NCI-H2171 treated with DMSO at 0.1 percent for 48 hours (cell line): ENCODE results near the gene COPS3.

Source experiments
- DNase-seq: peaks from one replicate; lab custom pipeline; 2025; lab: John Stamatoyannopoulos, UW

Gene COPS3

GRCh38 chr17:17241656-17242055, 39.4 kb downstream of the COPS3 start:
- DNase-seq, result no peak

GRCh38 chr17:17239832-17240231, 41.2 kb downstream of the COPS3 start:
- no peak for DNase-seq

- DNase-seq, result peak; percentile 92
Measured at GRCh38 chr17:17237026-17237799, 43.8 kb downstream of the COPS3 start, which contains the start of gene FLCN. Gene FLCN (minus strand): TSS chr17:17237168. CDS start chr17:17228137, 9,031 bp downstream.

GRCh38 chr17:17236295-17237025, 44.6 kb downstream of the COPS3 start:
- peak; percentile 20 for DNase-seq

GRCh38 chr17:17235212-17236174, 45.6 kb downstream of the COPS3 start:
- DNase-seq, result no peak

- no peak for DNase-seq
Measured at GRCh38 chr17:17232303-17232621, 48.8 kb downstream of the COPS3 start.

DNA sequence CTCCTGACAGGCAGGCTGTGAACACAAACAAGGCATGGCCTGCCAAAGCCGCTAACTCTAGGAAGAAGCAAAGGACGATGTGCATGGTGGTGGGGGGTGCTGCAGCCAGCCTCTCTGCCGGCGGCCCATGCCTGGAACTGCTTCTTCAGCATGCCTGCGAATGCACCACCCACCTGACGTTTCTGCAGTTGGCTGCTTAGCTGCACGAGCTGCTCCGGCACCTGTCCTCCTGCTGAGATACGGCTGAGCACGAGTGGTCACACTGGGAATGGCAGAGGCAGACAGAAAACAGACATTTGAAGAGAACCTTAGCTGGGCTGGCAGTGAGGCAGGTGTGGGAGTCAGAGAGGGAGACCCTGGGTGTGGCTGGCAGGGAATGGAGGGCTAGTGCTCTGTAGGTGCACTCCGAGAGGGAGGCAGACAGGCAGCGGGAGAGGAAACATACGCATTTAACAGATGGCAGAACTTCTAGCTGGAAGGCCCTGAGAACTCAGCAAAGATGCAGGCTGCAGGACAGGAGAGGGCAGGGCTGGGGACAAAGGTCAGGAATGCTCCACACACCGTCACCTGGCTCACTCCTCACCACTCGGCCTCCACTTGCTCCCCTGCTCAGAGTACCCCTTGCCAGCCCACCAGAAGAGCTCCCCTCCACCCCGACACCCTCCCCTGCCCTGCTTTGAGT, 49.3 kb downstream of the COPS3 start:
- peak; percentile 40 for DNase-seq

- DNase-seq, result no peak
Measured at GRCh38 chr17:17229416-17230384, 51.3 kb downstream of the COPS3 start.

DNA sequence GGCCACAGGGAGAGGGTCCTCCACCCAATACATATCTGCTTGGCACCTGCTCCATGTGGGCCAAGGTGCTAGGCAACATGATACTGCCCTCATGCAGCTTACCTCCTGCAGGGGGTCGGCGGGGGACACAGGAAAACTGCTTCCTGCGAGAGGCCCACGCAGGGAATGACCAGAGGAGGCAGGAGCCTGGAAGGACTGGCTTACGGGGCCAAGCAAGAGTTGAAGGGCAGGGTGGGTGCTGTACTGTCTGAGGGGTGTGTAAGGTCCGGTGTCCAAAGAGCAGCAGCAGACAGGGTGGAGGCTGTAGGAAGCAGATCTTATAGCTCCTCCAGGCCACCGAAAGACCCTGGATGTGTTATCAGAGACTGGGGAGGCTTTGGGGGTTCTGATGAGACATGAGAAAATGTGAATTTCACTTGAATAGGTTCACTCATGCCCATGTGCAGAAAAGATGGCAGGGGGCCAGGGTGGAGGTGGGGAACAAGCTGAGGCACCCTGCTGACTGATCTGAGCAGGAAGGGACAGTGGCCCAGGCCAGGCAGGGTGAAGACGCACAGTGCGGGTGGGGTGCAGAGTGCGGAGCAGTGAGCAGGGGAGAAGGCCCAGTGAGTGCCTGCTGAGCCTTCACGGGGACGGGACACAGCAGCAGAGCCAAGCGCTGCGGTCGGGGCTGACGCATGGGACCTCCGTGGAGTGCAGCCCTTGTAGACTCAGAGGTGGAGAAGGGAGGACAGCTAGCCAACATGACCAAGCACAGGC, 52.3 kb downstream of the COPS3 start:
- no peak for DNase-seq

DNA sequence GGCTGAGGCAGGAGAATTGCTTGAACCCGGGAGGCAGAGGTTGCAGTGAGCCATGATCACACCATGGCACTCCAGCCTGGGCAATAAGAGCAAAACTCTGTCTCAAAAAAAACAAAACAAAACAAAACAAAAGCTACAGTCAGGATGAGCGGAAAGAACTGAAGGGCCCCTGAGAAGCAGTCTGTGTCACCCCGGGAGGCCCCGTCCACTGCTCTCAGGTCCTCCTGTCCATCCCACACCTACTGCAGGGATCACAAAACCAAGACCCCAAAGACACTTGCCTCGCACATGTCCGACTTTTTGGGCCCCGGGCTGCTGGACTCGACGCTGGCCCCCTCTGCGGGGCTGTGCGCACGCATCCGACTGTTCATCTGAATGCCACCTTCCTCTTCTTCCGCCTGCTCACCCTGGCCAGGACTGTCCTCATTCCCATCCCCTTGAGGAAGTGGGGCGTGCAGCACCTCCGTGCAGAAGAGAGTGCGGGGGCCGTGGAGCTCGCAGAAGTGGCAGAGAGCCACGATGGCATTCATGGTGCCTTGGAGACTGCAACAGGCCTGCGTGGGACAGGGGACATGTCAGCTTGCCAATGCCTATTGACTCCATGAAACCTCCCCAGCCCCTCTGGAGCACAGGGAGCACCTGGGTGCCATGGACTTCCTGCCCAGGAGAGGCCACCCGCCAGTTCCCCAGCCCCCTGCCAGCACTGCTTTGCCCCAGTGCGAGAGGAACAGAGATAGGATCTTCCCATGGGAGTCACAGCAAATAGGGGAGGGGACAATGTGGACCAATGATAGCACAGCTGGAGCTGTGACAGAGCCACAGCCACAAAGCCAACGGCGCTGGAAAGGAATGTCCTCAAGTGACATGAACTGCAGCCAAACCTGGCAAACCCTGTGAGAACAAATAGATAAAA, 53.2 kb downstream of the COPS3 start:
- DNase-seq, result no peak

DNA sequence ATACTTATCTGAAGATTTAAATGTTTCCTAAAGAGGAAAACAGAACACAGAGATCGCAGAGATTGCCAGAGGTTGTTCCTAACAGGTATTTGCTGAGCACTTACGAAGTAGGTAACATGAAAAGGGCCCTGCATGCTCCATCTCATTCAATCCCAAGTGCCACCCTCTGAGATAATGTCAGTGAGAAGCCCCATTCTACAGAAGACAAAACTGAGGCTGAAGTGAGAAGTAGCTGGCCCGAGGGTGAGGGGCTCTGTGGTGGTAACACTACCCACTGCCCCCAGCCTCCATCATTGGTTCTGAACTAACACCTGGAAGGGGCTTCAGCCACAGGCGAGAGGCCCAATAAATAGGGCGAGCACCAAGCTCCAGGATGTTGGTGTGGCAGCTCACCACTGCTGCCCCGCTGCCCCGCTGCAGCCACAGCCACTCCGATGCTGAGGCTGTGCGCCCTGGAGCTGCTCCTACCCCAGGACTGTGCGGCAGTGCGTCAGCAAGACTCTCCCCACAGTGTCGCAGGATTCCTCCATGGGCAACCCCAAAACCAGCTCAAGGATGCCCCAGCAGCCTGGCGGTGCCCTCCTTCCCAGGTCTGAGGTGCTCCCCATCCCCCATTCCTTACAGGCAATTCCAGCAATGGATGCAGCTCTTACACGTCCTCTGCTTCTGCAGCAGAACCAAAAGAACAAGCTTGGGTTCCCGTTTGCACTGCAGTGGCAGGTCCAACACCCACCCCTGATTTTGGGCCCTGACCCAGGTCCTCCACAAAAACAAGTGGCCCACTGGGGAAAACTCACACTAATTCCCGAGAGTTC, 54.4 kb downstream of the COPS3 start:
- no peak for DNase-seq

- DNase-seq, result no peak
Measured at GRCh38 chr17:17225901-17226300, 55.1 kb downstream of the COPS3 start.

DNA sequence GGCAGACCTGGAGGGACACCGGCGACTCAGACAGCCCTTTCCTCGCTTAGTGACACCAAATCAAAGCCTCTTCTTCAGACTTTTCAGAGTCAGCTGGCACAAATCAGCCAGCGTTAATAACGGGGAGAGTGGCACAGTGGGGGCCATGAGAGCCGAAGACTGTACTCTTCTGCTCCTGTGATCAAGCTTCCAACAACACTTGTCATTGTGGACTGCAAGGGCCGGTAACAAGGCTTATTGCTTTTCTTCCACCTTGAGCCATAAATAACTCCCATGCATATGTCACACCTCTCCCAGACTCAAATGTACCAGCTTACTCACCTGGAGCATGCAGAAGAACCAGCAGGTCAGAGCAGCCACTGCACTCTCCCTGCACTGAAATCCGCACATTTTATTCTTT, 56.9 kb downstream of the COPS3 start:
- DNase-seq, result no peak

DNA sequence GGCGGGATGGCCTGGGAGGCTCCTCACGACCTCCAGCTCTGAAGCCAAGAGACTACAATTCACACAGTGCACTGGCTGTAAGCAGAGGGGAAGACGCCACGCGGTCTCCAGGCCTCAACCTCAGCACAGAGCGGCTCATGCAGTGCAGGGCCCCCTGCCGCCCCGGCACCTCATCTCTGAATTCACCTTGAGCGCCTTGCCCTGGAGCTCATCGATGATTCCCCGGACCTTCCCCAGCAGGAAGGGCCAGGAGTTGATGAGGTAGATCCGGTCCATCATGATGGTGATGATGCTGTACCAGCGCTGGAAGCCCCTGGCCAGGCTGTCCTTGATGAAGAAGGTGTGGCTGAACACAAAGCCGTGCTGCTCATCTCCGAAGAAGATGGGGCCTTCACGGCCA, 57.3 kb downstream of the COPS3 start:
- DNase-seq, result no peak

GRCh38 chr17:17221329-17221728, 59.7 kb downstream of the COPS3 start:
- DNase-seq, result no peak

GRCh38 chr17:17220529-17220928, 60.5 kb downstream of the COPS3 start:
- DNase-seq, result no peak

DNA sequence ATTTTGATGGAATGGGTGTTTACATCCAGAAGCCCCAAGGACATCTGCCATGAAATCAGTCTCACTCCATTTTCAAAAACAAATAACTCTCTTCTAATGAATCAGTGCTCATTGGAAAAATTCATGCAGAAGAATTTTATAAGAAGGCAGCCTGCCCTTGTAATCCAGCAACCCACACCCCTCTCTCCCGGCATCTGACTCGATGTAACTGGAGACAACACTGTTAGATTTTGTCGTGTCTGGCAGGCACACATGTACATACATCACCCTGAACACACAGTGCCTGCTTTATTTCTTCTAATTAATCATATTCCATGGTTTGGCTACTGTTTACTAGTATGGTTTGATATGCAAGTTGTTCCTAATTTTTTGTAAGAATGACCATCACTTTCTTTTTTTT, 63.1 kb downstream of the COPS3 start:
- DNase-seq, result no peak

- no peak for DNase-seq
Measured at GRCh38 chr17:17216776-17217175, 64.3 kb downstream of the COPS3 start.
